GM18526 (cell line): ENCODE data around the gene MAD2L1BP.

Experiments used
- POLR2A ChIP-seq: IDR thresholded peaks from 3 replicates; pipeline ENCODE4 v1.6.1; 2011; ENCODE audit not compliant: insufficient read length; ENCODE audit errors: extremely low read depth

MAD2L1BP gene

GRCh38 chr6:43687437-43688347 is 52.1 kb downstream of the MAD2L1BP start, which contains the start of gene MRPS18A:
MRPS18A (minus strand) TSS chr6:43687791; CDS start chr6:43687779, 12 bp downstream.
- peak; percentile 74 for TF ChIP-seq POLR2A

DNA sequence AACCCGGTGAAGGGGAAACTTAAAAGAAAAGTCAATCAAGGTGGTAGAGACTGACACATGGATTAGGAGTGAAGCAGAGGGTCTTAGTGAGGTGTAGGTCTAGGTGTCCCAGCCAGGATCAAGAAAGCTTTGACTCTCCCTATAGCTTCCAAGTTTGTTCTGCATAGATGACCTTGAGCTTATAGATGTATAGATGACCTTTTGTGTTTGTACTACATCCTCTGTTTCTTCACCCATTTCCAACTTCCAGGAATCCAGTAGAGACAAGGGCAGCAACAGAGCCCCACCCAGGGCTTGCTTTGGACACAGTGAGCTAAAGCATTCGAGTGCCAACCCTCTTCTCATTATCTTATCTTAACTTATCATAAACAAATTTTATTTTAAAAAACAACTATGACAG is 53.8 kb downstream of the MAD2L1BP start:
- TF ChIP-seq POLR2A = no peak
